Vagina (tissue), 2 donors: Measurements from ENCODE around the gene SGTA. TPM values are rescaled to one million over a fixed set of nuclear protein-coding genes. Genes with fewer than 3 reads are reported as not detected.
"Not testable (repeated sequence)": the region's sequence is repeated elsewhere in the genome, so short reads cannot be mapped to it uniquely, and the experiment has no call there.

ENCODE experiments used
- DNase-seq, 2 donors: peaks; one replicate each; pipeline ENCODE4 v3.0.0-alpha.2; 2017; ENCODE audit errors: extremely low spot score in 2 of 2
- H3K27ac ChIP-seq: fragments of 200-600 bp; sonication (generic); one replicate; pipeline ENCODE4 v1.5.1; 2019
- H3K27me3 ChIP-seq: fragments of 200-600 bp; sonication (generic); one replicate; pipeline ENCODE4 v1.5.1; 2019
- H3K36me3 ChIP-seq, 2 donors: fragments of 200-600 bp; sonication (generic); one replicate each; pipeline ENCODE4 v1.5.1; 2017 to 2019
- H3K4me1 ChIP-seq: fragments of 200-600 bp; sonication (generic); one replicate; pipeline ENCODE4 v1.5.1; 2019
- H3K4me3 ChIP-seq, 2 donors: fragments of 200-600 bp; sonication (generic); 1 replicate in 1 of 2; 2 replicates in 1 of 2; pipeline ENCODE4 v1.5.1; 2016 to 2019
- H3K9me3 ChIP-seq: fragments of 200-600 bp; sonication (generic); one replicate; pipeline ENCODE4 v1.5.1; 2019
- CTCF ChIP-seq, 3 experiments: fragments of 450-650 bp in 2 of 3; fragments of 200-600 bp in 1 of 3; sonication (generic) in 1 of 3; IDR thresholded peaks; one replicate each; pipeline ENCODE4 v1.5.1; 2017 to 2019; ENCODE audit warnings: antibody characterized with exemption in 3 of 3, mild to moderate bottlenecking in 2 of 3, moderate library complexity in 2 of 3
- POLR2A ChIP-seq, 2 donors: fragments of 450-650 bp; IDR thresholded peaks; one replicate each; pipeline ENCODE4 v1.6.1; 2017; ENCODE audit warnings: antibody characterized with exemption in 2 of 2, mild to moderate bottlenecking in 2 of 2, moderate library complexity in 2 of 2
- POLR2AphosphoS5 ChIP-seq, 2 donors: sonication (generic); formaldehyde crosslinking; IDR thresholded peaks; one replicate each; pipeline ENCODE4 v1.9.0; 2017; ENCODE audit warnings: antibody characterized with exemption in 2 of 2, mild to moderate bottlenecking in 2 of 2, low read depth in 1 of 2; ENCODE audit not compliant: insufficient read depth in 1 of 2
- intact Hi-C: fragments of 100-400 bp; cut with DNase I; formaldehyde crosslinking; loops from one replicate; pipeline ENCODE4 v1.15.1; 2023
- total RNA-seq: library from RNA; depleted of rRNA; stranded (reverse); fragments of >200 nt; gene quantifications from one replicate; pipeline ENCODE4 v1.2.3, GENCODE V29; 2016

Gene SGTA
- total RNA-seq, 1 donor from 2014 or later: 58.4 TPM

DNA sequence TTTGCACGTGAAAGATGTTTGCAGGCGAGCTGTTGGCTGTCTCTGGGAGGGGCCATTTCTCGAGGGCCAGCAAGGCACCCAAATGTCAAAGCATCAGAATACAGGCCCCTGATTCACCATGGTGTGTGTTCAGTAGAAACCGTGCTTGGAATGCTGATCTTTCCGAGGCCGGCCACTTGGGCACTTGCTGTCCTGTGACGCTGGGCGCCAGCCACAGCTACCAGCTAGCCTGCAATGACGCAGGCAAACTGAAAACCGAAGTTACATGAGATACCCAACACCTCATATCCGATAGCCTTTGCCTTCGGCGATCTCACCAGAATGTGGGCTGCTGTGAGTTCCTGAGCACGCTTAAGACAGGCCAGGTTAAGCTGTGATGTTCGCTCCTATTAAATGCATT is 14.2 kb upstream of the SGTA start:
- TF ChIP-seq POLR2AphosphoS5 (IDR thresholded peaks at IDR 0.05; ENCODE audit: insufficient read depth in 1 of 2, low read depth in 1 of 2) (no peak), POLR2A (IDR thresholded peaks at IDR 0.05) (no peak), CTCF (IDR thresholded peaks at IDR 0.05) (no peak)
- intact Hi-C loops: no loop called here
- no peaks in the 10 kb centered on the region for H3K27me3 ChIP-seq
- peaks cover 0 to 45% of the 10 kb centered on the region in 2 donors for H3K36me3 ChIP-seq
- H3K27ac ChIP-seq: no peak overlapping the region
- DNase-seq: no peak
- no peaks in the 10 kb centered on the region for H3K4me1 ChIP-seq
- no peak overlapping the region for H3K4me3 ChIP-seq
- H3K9me3 ChIP-seq: no peaks in the 10 kb centered on the region

- H3K4me1 ChIP-seq: no peaks in the 10 kb centered on the region
- H3K4me3 ChIP-seq: no peak overlapping the region
- intact Hi-C loops: no loop called here
- no peaks in the 10 kb centered on the region for H3K27me3 ChIP-seq
- no peaks in the 10 kb centered on the region for H3K9me3 ChIP-seq
- H3K36me3 ChIP-seq: peaks cover 0 to 46% of the 10 kb centered on the region in 2 donors
- no peak overlapping the region for H3K27ac ChIP-seq
- TF ChIP-seq POLR2A (IDR thresholded peaks at IDR 0.05) (no peak), POLR2AphosphoS5 (IDR thresholded peaks at IDR 0.05; ENCODE audit: insufficient read depth in 1 of 2, low read depth in 1 of 2) (no peak), CTCF (IDR thresholded peaks at IDR 0.05) (no peak)
- DNase-seq: no peak
These were observed 13.7 kb upstream of the SGTA start for GRCh38 chr19:2796659-2797266.

GRCh38 chr19:2795827-2796658 is 13.0 kb upstream of the SGTA start:
- TF ChIP-seq CTCF (IDR thresholded peaks at IDR 0.05) (no peak), POLR2A (IDR thresholded peaks at IDR 0.05) (no peak), POLR2AphosphoS5 (IDR thresholded peaks at IDR 0.05; ENCODE audit: insufficient read depth in 1 of 2, low read depth in 1 of 2) (no peak)
- H3K36me3 ChIP-seq: peaks cover 0 to 42% of the 10 kb centered on the region in 2 donors
- H3K4me3 ChIP-seq: no peak overlapping the region
- H3K27ac ChIP-seq: no peak overlapping the region
- intact Hi-C loops: no loop called here
- no peaks in the 10 kb centered on the region for H3K27me3 ChIP-seq
- no peaks in the 10 kb centered on the region for H3K9me3 ChIP-seq
- no peak for DNase-seq
- no peaks in the 10 kb centered on the region for H3K4me1 ChIP-seq

- no peak overlapping the region for H3K27ac ChIP-seq
- H3K27me3 ChIP-seq: no peaks in the 10 kb centered on the region
- TF ChIP-seq CTCF (IDR thresholded peaks at IDR 0.05) (no peak), POLR2A (IDR thresholded peaks at IDR 0.05) (no peak), POLR2AphosphoS5 (IDR thresholded peaks at IDR 0.05; ENCODE audit: insufficient read depth in 1 of 2, low read depth in 1 of 2) (no peak)
- no peaks in the 10 kb centered on the region for H3K4me1 ChIP-seq
- H3K4me3 ChIP-seq: no peak overlapping the region
- intact Hi-C loops: no loop called here
- DNase-seq: no peak
- H3K36me3 ChIP-seq: peaks cover 0 to 30% of the 10 kb centered on the region in 2 donors
- no peaks in the 10 kb centered on the region for H3K9me3 ChIP-seq
These were observed 10.5 kb upstream of the SGTA start for GRCh38 chr19:2793577-2793976.

DNA sequence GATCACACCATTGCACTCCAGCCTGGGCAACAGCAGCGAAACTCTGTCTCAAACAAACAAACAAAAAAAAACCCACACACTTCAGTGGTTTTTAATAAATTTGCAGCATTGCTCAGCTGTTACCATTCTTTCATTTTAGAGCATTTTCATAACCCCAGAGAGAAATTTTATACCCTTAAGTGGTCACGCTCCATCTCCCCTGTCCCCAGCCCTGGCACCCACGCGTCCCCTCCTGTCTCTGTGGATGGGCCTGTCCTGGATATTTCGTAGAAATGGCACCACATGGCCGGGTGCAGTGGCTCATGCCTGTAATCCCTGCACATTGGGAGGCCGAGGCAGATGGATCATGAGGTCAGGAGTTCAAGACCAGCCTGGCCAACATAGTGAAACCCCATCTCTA is 10.1 kb upstream of the SGTA start:
- Histone ChIP-seq H3K27me3 (no peaks in the 10 kb centered on the region), H3K27ac (no peak overlapping the region), H3K9me3 (no peaks in the 10 kb centered on the region), H3K36me3 (peaks cover 0 to 26% of the 10 kb centered on the region in 2 donors), H3K4me3 (no peak overlapping the region), H3K4me1 (no peaks in the 10 kb centered on the region)
- no peak for TF ChIP-seq CTCF (IDR thresholded peaks at IDR 0.05)
- TF ChIP-seq POLR2AphosphoS5 (IDR thresholded peaks at IDR 0.05; ENCODE audit: insufficient read depth in 1 of 2, low read depth in 1 of 2): no peak
- no peak for TF ChIP-seq POLR2A (IDR thresholded peaks at IDR 0.05)
- intact Hi-C loops: no loop called here
- no peak for DNase-seq

- H3K4me3 ChIP-seq, DNase-seq, intact Hi-C loops, H3K4me1 ChIP-seq, H3K27ac ChIP-seq, H3K27me3 ChIP-seq, H3K9me3 ChIP-seq: not testable (repeated sequence)
- H3K36me3 ChIP-seq: peaks cover 0 to 23% of the 10 kb centered on the region in 2 donors
These were observed 9.6 kb upstream of the SGTA start for GRCh38 chr19:2792666-2793065.
